CD4-positive, alpha-beta memory T cell (primary cell): ENCODE data around the gene GNG7. TPM values are rescaled to one million over a fixed set of nuclear protein-coding genes. Genes with fewer than 3 reads are reported as not detected.

ENCODE experiments used
- CTCF ChIA-PET: fragments of 350-600 bp; sonication (Branson Sonifier 250); formaldehyde crosslinking; loops from one replicate; lab custom pipeline; 2021; ENCODE audit warnings: inconsistent platforms; ENCODE audit not compliant: partially characterized antibody; lab: Charles Lee
- POLR2A ChIA-PET: fragments of 350-600 bp; sonication (Branson Sonifier 250); formaldehyde crosslinking; loops from one replicate; lab custom pipeline; 2021; ENCODE audit not compliant: partially characterized antibody; lab: Charles Lee
- DNase-seq, 5 donors: peaks; one replicate each; pipeline versions ENCODE4 v3.0.0 to v3.0.0-alpha.2; 2020 to 2022; ENCODE audit warnings: mixed read lengths in 1 of 5
- H3K27ac ChIP-seq: one replicate; pipeline ENCODE4 v1.7.0; 2013; ENCODE audit warnings: low read depth, low read length
- H3K27me3 ChIP-seq: 2 replicates; pipeline ENCODE4 v1.7.0; 2013; ENCODE audit warnings: mild to moderate bottlenecking, low read length, moderate library complexity; ENCODE audit not compliant: insufficient read depth
- H3K36me3 ChIP-seq: 2 replicates; pipeline ENCODE4 v1.7.0; 2013; ENCODE audit warnings: mild to moderate bottlenecking, low read length, moderate library complexity; ENCODE audit not compliant: insufficient read depth
- H3K4me1 ChIP-seq: 2 replicates; pipeline ENCODE4 v1.7.0; 2013; ENCODE audit warnings: mild to moderate bottlenecking, low read length, moderate library complexity; ENCODE audit not compliant: insufficient read depth
- H3K4me3 ChIP-seq, 2 donors: one replicate each; pipeline ENCODE4 v1.7.0; 2013; ENCODE audit warnings: low read length in 2 of 2, mild to moderate bottlenecking in 1 of 2
- H3K9me3 ChIP-seq, 2 donors: one replicate each; pipeline ENCODE4 v1.7.0; 2013; ENCODE audit warnings: low read length in 2 of 2, control low read depth in 1 of 2; ENCODE audit not compliant: control insufficient read depth in 1 of 2
- H3K27ac Mint-ChIP-seq, 7 donors: one replicate each; pipeline ENCODE4 v1.8.0; 2020 to 2021; ENCODE audit warnings: mixed read lengths in 7 of 7, mild to moderate bottlenecking in 6 of 7, inconsistent platforms in 3 of 7, moderate library complexity in 3 of 7
- H3K27me3 Mint-ChIP-seq, 2 donors: one replicate each; pipeline ENCODE4 v1.8.0; 2020 to 2021; ENCODE audit warnings: mixed read lengths in 2 of 2
- H3K36me3 Mint-ChIP-seq, 2 donors: one replicate each; pipeline ENCODE4 v1.8.0; 2020 to 2021; ENCODE audit warnings: mixed read lengths in 2 of 2, inconsistent platforms in 1 of 2, mild to moderate bottlenecking in 1 of 2
- H3K4me1 Mint-ChIP-seq, 4 donors: one replicate each; pipeline ENCODE4 v1.8.0; 2020 to 2021; ENCODE audit warnings: mixed read lengths in 4 of 4, mild to moderate bottlenecking in 1 of 4
- H3K4me3 Mint-ChIP-seq, 8 donors: one replicate each; pipeline ENCODE4 v1.8.0; 2020 to 2021; ENCODE audit warnings: mixed read lengths in 8 of 8, mild to moderate bottlenecking in 7 of 8, moderate library complexity in 6 of 8, inconsistent platforms in 3 of 8
- H3K9me3 Mint-ChIP-seq, 8 donors: one replicate each; pipeline ENCODE4 v1.8.0; 2020 to 2021; ENCODE audit warnings: mixed read lengths in 8 of 8, mild to moderate bottlenecking in 5 of 8, inconsistent platforms in 3 of 8, moderate library complexity in 1 of 8
- intact Hi-C: fragments of 100-400 bp; cut with micrococcal nuclease; formaldehyde crosslinking; loops from one replicate; pipeline ENCODE4 v1.15.1; 2023
- polyA plus RNA-seq, 2 donors: library from polyadenylated mRNA; unstranded; fragments of 300-500 nt; fragmentation: Illumina TruSeq; gene quantifications; one replicate each; pipeline ENCODE4 v1.2.3, GENCODE V29; 2021
- total RNA-seq, 2 experiments: library from RNA; stranded (reverse); gene quantifications; one replicate each; pipeline ENCODE4 v1.2.3, GENCODE V29; 2021

The GNG7 gene
- total and polyA plus RNA-seq, 4 experiments from 2014 or later, result 1.9 to 4.2 (median 3.2) TPM

DNA sequence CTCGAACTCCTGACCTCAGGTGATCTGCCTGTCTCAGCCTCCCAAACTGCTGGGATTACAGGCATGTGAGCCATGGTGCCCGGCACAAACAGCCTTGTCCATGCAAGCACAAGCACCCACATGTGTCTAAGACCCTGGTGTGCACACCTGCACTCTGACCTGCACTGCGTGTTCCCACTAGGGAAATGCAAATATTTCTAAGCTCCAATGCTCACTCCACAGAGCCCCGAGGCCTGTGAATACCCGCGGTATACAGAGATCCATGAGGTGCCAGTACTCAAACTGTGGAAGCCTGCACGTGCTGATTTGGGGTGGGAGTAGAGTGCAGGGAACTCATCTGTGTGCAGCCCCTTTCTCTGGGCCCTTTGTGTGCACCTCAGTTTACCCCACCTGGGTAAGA is 211.8 kb downstream of the GNG7 start:
- POLR2A ChIA-PET, result interaction anchor here (15.8 kb wide), 1 partner anchor 12 kb away, joined by 206 read pairs; the partner anchor contains the start of gene GADD45B
- H3K27me3 Mint-ChIP-seq, result peaks cover 13 to 16% of the 10 kb centered on the region in 2 donors
- H3K36me3 ChIP-seq, result no peaks in the 10 kb centered on the region
- CTCF ChIA-PET, result no interaction called here
- H3K4me3 ChIP-seq, result no peak overlapping the region
- peaks cover 15% of the 10 kb centered on the region for H3K27me3 ChIP-seq
- H3K27ac Mint-ChIP-seq, result no peak overlapping the region
- peak overlapping the region in 1 of 8 donors; percentile 36 for H3K4me3 Mint-ChIP-seq
- intact Hi-C loops, result no loop called here
- no peaks in the 10 kb centered on the region for H3K36me3 Mint-ChIP-seq
- no peak overlapping the region for H3K27ac ChIP-seq
- H3K4me1 Mint-ChIP-seq, result peaks cover 9 to 33% (median 15%) of the 10 kb centered on the region in 4 donors
- no peaks in the 10 kb centered on the region for H3K9me3 Mint-ChIP-seq
- no peaks in the 10 kb centered on the region for H3K9me3 ChIP-seq
- peaks cover 23% of the 10 kb centered on the region for H3K4me1 ChIP-seq
- no peak for DNase-seq

DNA sequence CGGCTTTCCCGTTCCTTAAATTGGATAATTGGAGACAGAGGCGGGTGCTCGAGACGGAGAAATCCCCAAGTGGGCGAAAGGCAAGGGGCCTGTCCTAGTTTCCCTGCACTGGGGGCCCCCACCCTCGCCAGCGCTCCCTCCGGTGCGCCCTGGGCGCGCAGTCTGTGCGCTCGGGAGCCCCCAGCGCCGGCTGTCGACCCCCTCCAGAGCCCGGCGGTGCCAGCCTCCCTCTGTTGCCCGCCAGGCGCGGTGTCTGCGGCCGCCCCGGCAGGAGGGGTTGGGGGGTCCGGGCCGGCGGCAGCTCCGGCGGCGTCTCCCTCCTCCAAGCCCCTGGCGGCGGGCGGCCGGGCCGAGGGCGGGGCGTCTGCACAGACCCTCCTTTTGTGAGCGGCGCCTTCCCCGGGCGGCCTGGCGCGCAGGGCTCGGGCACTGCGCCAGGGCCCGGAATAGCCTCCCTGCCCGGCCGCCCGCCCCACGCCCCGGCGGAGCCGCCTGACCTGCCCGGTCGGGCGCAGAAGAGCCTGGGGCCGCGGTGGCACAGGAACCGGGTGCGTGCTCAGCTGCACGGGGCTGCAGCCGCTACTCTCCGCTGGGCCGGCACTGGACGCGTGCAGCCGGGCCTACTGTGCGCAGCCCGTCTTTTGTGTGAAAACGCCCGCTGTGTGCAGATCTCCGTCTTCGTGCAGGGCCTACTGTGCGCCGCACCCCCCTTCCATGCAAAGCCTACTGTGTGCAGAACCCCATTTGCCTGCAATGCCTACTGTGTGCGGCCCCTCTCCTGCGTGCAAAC is 213.4 kb downstream of the GNG7 start:
- H3K27me3 Mint-ChIP-seq, result peaks cover 13 to 16% of the 10 kb centered on the region in 2 donors
- no peak for DNase-seq
- no peaks in the 10 kb centered on the region for H3K36me3 Mint-ChIP-seq
- Histone ChIP-seq H3K4me1 (peaks cover 12% of the 10 kb centered on the region), H3K4me3 (peak overlapping the region in 1 of 2 donors; percentile 22), H3K9me3 (no peaks in the 10 kb centered on the region), H3K27ac (no peak overlapping the region), H3K36me3 (no peaks in the 10 kb centered on the region), H3K27me3 (peaks cover 15% of the 10 kb centered on the region)
- peaks cover 11 to 34% (median 11%) of the 10 kb centered on the region in 4 donors for H3K4me1 Mint-ChIP-seq
- intact Hi-C loops, result no loop called here
- H3K9me3 Mint-ChIP-seq, result peaks cover 0 to 4% (median 0%) of the 10 kb centered on the region in 8 donors
- H3K27ac Mint-ChIP-seq, result peak overlapping the region in 1 of 7 donors; percentile 41
- ChIA-PET POLR2A (interaction anchor here (1.4 to 15.8 kb wide), 2 partner anchors 11 to 132 kb away, joined by 3 to 206 read pairs; partner anchors contain the start of gene GADD45B), CTCF (no interaction called here)
- peak overlapping the region in 7 of 8 donors; percentile 43 to 85 (median 78) for H3K4me3 Mint-ChIP-seq

- Mint-ChIP-seq H3K36me3 (peaks cover 2 to 4% of the 10 kb centered on the region in 2 donors), H3K27ac (no peak overlapping the region), H3K27me3 (peaks cover 13 to 14% of the 10 kb centered on the region in 2 donors), H3K4me3 (peak overlapping the region in 6 of 8 donors; percentile 29 to 64 (median 42)), H3K9me3 (peaks cover 0 to 11% (median 4%) of the 10 kb centered on the region in 8 donors), H3K4me1 (peaks cover 7 to 27% (median 10%) of the 10 kb centered on the region in 4 donors)
- ChIA-PET POLR2A (interaction anchor here (15.8 kb wide), 1 partner anchor 10 kb away, joined by 206 read pairs; the partner anchor contains the start of gene GADD45B), CTCF (no interaction called here)
- DNase-seq, result no peak
- no peaks in the 10 kb centered on the region for H3K9me3 ChIP-seq
- no peak overlapping the region for H3K27ac ChIP-seq
- intact Hi-C loops, result no loop called here
- no peaks in the 10 kb centered on the region for H3K36me3 ChIP-seq
- peak overlapping the region in 1 of 2 donors; percentile 22 for H3K4me3 ChIP-seq
- peaks cover 15% of the 10 kb centered on the region for H3K27me3 ChIP-seq
- peaks cover 12% of the 10 kb centered on the region for H3K4me1 ChIP-seq
Measured at GRCh38 chr19:2488405-2488941, 214.0 kb downstream of the GNG7 start.

- ChIA-PET POLR2A (interaction anchor here (15.8 kb wide), 1 partner anchor 10 kb away, joined by 206 read pairs; the partner anchor contains the start of gene GADD45B), CTCF (no interaction called here)
- H3K4me1 ChIP-seq, result peaks cover 12% of the 10 kb centered on the region
- no peak overlapping the region for H3K4me3 ChIP-seq
- no peak overlapping the region for H3K27ac Mint-ChIP-seq
- peaks cover 0 to 15% (median 9%) of the 10 kb centered on the region in 8 donors for H3K9me3 Mint-ChIP-seq
- peaks cover 13 to 14% of the 10 kb centered on the region in 2 donors for H3K27me3 Mint-ChIP-seq
- H3K4me3 Mint-ChIP-seq, result peak overlapping the region in 2 of 8 donors; percentile 10 to 21
- no peaks in the 10 kb centered on the region for H3K36me3 ChIP-seq
- H3K27me3 ChIP-seq, result peaks cover 15% of the 10 kb centered on the region
- H3K36me3 Mint-ChIP-seq, result peaks cover 2 to 4% of the 10 kb centered on the region in 2 donors
- H3K9me3 ChIP-seq, result no peaks in the 10 kb centered on the region
- peaks cover 7 to 26% (median 10%) of the 10 kb centered on the region in 4 donors for H3K4me1 Mint-ChIP-seq
- H3K27ac ChIP-seq, result no peak overlapping the region
- DNase-seq, result no peak
- intact Hi-C loops, result no loop called here
Measured at GRCh38 chr19:2487842-2488241, 214.7 kb downstream of the GNG7 start.

- H3K27ac ChIP-seq, result no peak overlapping the region
- peaks cover 12% of the 10 kb centered on the region for H3K4me1 ChIP-seq
- no peak overlapping the region for H3K4me3 ChIP-seq
- CTCF ChIA-PET, result interaction anchor here (1.5 kb wide), 1 partner anchor 10 kb away, joined by 6 read pairs; no protein-coding TSS in a partner anchor
- no peaks in the 10 kb centered on the region for H3K36me3 ChIP-seq
- Mint-ChIP-seq H3K9me3 (peaks cover 0 to 21% (median 15%) of the 10 kb centered on the region in 8 donors), H3K4me3 (peak overlapping the region in 2 of 8 donors; percentile 36 to 40), H3K27me3 (peaks cover 10 to 12% of the 10 kb centered on the region in 2 donors), H3K27ac (peak overlapping the region in 2 of 7 donors; percentile 21 to 29), H3K4me1 (peaks cover 7 to 21% (median 10%) of the 10 kb centered on the region in 4 donors), H3K36me3 (peaks cover 2 to 4% of the 10 kb centered on the region in 2 donors)
- no peak for DNase-seq
- POLR2A ChIA-PET, result interaction anchor here (15.8 kb wide), 1 partner anchor 9 kb away, joined by 206 read pairs; the partner anchor contains the start of gene GADD45B
- no peaks in the 10 kb centered on the region for H3K9me3 ChIP-seq
- peaks cover 15% of the 10 kb centered on the region for H3K27me3 ChIP-seq
- intact Hi-C loops, result no loop called here
Measured at GRCh38 chr19:2487090-2487489, 215.4 kb downstream of the GNG7 start.

GRCh38 chr19:2485428-2485827 is 217.1 kb downstream of the GNG7 start:
- Histone ChIP-seq H3K4me1 (peaks cover 12% of the 10 kb centered on the region), H3K27ac (no peak overlapping the region), H3K27me3 (peaks cover 6% of the 10 kb centered on the region), H3K36me3 (no peaks in the 10 kb centered on the region), H3K4me3 (no peak overlapping the region), H3K9me3 (no peaks in the 10 kb centered on the region)
- peaks cover 6 to 16% (median 8%) of the 10 kb centered on the region in 4 donors for H3K4me1 Mint-ChIP-seq
- no peak for DNase-seq
- peaks cover 5% of the 10 kb centered on the region in 2 donors for H3K27me3 Mint-ChIP-seq
- intact Hi-C loops, result no loop called here
- ChIA-PET CTCF (no interaction called here), POLR2A (interaction anchor here (15.8 kb wide), 1 partner anchor 7 kb away, joined by 206 read pairs; the partner anchor contains the start of gene GADD45B)
- H3K4me3 Mint-ChIP-seq, result no peak overlapping the region
- peaks cover 0 to 21% (median 15%) of the 10 kb centered on the region in 8 donors for H3K9me3 Mint-ChIP-seq
- peaks cover 2 to 4% of the 10 kb centered on the region in 2 donors for H3K36me3 Mint-ChIP-seq
- H3K27ac Mint-ChIP-seq, result no peak overlapping the region
